NCI-H82 (cell line): ENCODE measurements around the gene ARHGEF4.

Experiments used
- DNase-seq: peaks from one replicate; lab custom pipeline; 2025; lab: John Stamatoyannopoulos, UW

Gene ARHGEF4

GRCh38 chr2:131038258-131039100 is 201.8 kb downstream of the ARHGEF4 start:
- no peak for DNase-seq

- no peak for DNase-seq
Observed at GRCh38 chr2:131039101-131039440, 202.4 kb downstream of the ARHGEF4 start.

DNA sequence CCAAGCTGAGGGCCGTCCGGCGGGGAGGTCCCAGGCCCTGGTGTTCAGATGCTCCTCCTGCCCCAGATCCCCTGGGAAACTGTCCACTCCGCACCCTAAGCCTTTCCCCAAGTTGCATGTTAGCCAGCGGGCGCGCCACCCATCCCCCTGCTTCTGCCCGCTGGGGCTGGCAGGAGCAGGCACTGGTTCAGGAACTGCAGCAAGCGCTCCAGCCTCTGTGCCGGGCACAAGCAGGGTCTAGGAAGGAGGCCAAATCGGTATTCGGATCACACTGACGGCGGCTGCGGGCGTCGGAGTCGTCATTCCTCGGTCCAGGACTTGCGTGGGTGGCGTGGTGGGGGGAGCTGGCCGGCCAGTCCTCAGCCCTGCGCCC is 202.8 kb downstream of the ARHGEF4 start:
- DNase-seq, result no peak

DNA sequence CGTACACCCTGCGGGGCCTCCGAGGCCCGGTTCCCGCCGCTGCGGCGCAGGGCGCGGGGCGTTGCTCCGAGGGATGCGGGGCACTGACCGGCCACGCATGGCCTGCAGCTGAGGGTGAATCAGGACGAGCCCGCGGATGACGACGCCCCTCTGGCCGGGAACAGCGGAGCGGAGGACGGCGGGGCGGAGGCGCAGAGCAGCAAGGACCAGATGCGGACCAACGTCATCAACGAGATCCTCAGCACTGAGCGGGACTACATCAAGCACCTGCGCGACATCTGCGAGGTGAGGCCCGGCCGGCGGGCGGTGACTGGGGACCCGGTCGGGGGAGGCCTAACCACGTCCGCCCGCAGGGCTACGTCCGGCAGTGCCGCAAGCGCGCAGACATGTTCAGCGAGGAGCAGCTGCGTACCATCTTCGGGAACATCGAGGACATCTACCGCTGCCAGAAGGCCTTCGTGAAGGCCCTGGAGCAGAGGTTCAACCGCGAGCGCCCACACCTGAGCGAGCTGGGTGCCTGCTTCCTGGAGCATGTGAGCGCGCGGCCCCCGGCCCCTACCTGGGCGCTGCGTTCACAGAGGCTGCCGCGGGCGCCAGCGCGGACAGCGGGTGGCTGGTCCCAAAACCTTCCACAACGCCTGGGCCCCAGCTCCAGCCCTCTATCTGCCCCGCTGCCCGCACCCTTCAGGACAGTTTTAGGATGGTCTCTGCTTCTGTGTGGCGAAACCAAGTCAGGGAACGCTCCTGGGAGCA is 203.4 kb downstream of the ARHGEF4 start:
- DNase-seq, result no peak

DNA sequence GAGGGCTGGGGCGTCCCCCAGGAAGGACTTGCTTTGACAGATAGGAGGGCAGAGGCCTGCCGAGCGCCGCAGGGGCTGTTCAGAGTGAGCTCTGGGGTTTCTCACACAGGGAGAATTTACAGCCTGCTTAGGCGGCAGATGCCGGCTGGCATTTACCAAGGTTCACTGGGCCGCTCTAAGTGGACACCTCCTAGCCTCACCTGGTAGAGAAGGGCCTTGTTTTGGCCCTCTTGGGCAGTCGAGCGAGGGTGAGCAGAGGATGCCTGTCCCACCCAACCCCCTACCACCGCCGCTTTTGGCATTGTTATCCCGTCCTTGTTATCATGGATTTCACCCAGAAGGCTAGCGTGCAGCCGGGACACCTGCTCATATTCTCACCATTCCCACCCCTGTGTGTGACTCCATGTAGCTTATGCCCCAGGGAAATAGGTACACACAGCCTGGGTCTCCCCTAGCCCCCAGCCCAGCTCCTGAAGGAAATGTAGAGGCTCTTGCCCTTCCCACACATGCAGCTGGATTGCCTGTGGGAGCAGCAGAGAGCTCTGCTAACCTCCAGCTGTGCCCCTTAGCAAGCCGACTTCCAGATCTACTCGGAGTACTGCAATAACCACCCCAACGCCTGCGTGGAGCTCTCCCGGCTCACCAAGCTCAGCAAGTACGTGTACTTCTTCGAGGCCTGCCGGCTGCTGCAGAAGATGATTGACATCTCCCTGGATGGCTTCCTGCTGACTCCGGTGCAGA is 204.1 kb downstream of the ARHGEF4 start:
- no peak for DNase-seq

DNA sequence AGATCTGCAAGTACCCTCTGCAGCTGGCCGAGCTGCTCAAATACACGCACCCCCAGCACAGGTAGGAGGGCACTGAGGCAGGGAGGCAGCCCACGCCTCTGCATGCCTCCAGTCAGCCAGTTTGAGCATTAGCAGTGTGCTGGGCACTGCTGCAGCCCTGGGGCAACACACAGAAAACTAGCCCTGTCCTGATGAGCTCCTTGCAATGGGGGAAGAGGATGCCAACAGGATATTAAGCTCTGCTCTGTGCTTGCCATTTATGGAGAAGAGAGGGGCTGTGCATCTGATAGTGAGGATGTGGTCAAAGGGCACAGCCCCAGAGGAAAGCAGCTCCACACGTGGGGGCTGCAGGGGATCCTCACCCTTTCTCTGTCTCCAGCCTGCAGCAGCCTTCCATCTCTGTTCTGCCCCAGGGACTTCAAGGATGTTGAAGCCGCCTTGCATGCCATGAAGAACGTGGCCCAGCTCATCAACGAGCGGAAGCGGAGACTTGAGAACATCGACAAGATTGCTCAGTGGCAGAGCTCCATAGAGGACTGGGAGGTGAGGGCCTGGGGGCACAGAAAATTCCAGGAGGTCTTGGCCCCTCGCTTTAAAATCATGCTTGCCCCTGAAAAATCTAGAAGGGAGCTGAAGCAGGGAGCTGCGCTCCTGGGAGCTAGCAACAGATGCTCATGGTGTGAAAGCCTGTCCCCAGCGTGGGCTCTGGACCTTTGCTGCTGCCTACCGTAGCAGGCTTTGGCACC is 204.9 kb downstream of the ARHGEF4 start:
- DNase-seq, result no peak

DNA sequence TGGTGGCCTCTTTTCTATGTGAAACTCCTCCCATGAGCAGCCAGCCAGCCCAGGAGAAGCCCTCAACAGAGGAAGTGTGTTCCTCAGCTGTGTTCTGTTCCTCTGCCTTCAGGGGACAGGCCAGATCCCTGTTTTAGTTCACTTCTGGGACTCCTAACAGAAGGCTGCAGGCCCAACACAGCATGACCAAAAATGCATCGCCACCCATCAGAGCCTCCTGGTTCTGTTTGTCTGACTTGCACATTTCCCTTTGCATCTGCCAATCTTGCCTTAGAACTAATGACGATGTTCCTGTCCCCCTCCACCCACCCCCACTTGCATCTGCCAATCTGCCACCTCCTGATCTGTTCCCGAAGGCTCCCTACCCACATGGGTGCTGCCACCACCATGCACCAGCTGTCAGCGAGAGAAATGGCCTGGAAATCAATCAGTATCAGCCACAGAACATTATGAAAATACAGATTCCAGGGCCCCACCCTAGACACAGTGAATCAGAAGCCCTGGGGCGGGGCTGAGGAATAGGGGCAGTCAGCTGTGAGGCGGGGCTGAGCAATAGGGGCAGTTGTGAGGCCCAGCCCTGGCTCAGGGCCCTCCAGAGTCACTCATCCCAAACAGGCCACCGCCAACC is 205.5 kb downstream of the ARHGEF4 start:
- no peak for DNase-seq

DNA sequence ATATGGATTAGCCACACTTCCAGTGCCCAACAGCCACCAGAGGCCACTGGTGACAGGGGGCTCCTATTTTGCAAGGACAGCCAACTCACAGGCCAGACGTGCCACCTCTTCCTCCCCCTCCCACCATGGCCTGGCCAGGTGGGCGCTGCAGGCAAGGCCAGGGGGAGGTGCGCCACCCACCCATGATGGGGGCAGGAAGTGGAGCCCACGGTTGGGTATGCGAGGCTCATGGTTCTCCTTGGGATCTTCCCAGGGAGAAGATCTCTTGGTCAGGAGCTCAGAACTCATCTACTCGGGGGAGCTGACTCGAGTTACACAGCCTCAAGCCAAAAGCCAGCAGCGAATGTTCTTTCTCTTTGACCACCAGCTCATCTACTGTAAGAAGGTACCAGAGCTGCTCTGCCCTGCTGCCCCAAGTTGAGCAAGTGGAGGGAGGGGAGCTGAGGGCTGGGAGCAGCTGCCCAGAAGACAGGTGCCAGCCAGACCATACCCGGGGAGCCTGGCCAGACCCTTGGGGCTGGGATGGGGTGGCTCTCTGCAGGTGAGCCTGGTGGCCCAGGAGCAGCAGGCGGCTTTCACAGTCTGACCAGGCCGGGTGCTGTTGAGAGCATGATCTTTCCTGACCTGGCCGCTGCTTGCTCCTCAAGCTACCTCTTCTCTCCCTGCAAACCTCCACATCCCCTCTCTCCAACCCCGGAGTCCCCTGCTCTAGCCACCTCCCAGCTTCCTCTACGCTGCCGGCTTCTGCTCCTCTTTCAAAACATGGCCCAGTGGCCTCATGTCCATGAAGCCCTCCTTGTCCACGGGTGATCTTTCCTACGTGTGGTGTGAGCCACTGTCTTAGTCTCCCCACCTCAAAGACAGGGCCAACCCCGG is 206.7 kb downstream of the ARHGEF4 start:
- DNase-seq, result no peak

GRCh38 chr2:131044075-131044756 is 207.5 kb downstream of the ARHGEF4 start:
- no peak for DNase-seq

DNA sequence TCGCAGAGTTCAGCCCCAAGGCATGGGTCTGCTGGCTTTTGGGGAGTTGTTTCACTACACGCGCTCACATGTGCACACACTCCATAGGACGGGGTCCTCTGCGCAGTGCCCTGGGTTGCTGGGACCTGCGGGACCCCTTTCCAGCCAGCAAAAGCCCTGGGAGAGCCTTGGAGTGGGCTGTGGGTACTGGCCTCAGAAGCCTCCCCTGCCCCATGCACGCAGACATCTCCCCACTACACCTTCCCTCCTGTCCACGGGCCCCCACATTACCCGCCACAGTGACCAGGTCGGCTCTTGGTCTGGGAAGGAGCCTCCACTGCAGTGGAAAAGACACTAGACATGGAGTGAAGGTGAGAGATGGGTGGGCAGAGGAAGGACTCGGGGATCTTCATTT is 208.0 kb downstream of the ARHGEF4 start:
- no peak for DNase-seq

GRCh38 chr2:131045286-131046027 is 208.7 kb downstream of the ARHGEF4 start:
- DNase-seq, result no peak

DNA sequence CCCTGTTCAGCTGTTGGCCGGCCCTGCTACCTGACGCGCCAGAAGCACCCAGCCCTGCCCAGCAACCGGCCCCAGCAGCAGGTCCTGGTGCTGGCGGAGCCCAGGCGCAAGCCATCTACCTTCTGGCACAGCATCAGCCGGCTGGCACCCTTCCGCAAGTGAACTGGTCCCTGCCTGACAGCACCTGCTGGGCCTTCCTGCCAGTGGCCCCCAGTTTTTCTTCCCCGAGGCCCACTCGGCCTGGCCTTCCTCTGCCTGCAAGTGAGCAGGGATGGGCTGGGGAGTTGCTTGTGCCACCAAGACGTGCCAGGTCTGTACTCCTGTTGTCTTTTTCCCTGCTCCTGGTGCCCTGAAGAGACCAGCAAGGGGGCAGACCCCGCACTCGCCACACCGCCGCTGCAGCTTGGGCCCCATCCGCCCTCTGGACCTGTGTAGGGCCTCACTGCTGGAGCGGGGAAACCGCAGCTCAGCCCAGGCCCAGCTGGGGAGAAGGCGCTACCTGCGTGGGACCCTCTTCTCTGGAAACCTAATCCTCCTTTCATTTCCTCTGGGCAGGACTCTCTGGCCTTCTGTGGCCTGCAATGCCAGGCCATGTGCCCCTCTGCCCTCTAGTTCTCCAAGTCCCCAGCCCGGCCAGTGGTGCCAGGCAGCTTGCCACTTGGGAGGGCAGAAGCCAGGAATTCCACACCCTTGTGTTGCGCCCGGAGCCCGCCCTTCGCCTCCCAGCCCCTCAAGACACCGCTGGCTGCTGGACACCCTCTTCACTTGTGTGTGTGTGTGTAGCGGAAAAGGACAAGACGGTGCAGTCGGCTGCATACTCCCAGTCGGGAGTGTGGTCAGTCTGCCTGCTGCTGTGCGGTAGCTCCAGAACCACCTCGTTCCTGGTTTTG is 209.6 kb downstream of the ARHGEF4 start:
- DNase-seq, result no peak

DNA sequence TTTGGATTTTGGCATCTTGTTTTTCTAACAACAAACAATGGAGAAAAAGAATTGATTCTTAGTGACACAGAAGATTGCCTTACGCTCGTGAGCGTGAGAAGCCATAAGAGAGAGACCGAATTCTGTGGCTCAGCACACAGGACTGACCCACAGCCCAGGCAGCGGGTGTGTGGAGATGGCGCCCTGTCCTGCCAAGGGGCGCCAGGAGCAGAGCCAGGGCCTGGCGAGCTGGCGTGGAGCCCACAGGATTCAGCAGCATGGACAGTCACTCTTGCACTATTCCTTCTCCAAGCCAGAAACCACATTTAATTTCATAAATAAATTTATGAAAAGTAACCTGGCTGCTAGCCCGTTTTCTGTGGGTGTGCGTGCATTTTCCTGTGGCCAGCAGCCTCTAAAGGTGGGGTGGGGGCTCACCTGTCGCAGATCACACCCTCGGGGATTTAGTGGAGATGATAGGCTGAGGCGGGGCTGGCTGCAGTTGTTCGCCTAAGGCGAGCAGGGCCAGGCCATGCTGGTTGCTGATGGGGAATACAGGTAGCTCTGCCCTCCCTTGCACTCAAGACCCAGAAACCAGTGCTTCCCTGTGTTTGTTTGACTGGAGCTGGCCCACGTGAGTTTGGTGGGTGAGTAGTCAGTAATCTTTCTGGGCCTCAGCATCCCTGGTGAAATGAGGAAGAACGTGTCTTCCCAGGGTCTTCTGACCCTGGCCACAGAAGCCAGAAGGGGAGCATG is 210.4 kb downstream of the ARHGEF4 start:
- no peak for DNase-seq

GRCh38 chr2:131047920-131048560 is 211.3 kb downstream of the ARHGEF4 start:
- DNase-seq, result no peak

GRCh38 chr2:131048641-131049040 is 211.9 kb downstream of the ARHGEF4 start:
- DNase-seq, result no peak

- no peak for DNase-seq
Observed at GRCh38 chr2:131049150-131049718, 212.5 kb downstream of the ARHGEF4 start.

GRCh38 chr2:131050896-131051295 is 214.2 kb downstream of the ARHGEF4 start:
- DNase-seq, result no peak
